HG03460 (cell line): Measurements from ENCODE around the gene DYNC1H1.

ENCODE experiments used
- ATAC-seq: cut with Tn5 transposase; IDR thresholded peaks from one replicate; pipeline ENCODE4 v1.9.1; 2021; ENCODE audit not compliant: unreplicated experiment

DYNC1H1 gene

DNA sequence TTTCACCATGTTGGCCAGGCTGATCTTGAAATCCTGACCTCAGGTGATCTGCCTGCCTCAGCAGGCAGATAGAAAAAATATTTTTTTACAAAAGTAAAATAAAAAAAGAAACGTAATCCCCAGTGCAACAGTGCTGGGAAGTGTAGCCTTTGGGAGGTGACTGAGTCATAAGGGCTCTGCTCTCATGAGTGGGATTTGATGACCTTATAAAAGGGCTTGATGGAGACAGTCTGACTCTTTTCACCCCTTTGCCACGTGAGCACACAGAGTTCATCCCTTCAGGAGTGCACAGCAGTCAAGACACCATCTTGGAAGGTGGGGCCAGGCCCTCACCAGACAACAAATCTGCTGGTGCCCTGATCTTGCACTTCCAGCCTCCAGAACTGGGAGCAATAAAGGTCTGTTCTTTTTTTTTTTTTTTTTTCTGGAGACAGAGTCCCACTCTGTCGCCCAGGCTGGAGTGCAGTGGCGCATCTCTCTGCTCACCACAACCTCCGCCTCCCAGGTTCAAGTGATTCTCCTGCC lies 24.7 kb upstream of the DYNC1H1 start:
- ATAC-seq = no peak

DNA sequence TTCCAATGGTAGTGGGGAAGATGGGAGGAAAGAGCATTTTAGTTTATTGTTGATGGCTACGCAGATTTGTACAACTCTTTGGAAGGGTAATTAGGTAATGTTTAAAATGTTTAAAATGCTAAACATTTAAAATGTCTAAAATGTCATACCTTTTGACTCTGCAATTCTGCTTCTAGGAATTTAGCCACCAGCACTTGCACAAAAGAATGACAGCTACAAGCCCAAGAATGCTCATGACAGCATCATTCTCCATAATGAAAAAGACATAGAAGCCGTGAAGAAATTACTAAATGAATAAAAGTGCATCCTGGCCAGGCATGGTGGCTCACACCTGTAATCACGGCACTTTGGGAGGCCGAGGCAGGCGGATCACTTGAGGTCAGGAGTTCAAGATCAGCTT lies 19.9 kb upstream of the DYNC1H1 start:
- ATAC-seq = no peak

DNA sequence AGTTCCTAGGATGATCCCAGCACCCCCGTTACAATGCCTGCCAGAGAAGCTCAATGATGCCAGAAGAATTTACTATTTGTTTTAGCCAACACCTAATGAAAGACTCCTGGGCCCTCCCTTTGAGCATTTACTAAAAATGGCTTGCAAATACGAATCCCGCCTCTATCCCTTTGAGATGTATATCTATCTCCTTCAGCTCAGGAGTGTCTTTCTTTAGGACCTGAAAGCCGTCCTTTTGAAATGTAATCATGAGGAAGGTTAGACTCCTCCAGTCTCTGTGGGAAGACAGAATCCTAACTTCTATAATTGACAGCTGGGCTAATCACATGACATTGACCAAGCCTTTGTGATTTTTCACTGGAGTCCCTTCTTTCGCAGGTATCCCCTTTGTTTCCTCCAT lies 19.2 kb upstream of the DYNC1H1 start:
- no peak for ATAC-seq

DNA sequence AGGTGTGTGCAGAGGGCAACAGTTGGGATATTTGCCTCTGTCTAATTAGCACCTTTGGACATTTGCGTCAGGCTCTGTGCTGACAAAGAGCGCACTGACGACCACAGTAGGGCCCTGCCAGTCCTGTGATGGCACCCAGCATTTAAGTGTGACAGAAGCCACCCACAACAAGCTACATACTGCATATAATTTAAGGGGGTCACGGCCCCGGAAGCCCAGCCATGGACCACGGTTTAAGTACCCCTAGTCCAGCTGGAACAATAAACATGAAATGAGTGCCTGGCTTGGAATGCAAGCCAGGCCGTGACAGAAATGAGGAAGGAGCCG lies 16.8 kb upstream of the DYNC1H1 start:
- ATAC-seq = peak; percentile 7

DNA sequence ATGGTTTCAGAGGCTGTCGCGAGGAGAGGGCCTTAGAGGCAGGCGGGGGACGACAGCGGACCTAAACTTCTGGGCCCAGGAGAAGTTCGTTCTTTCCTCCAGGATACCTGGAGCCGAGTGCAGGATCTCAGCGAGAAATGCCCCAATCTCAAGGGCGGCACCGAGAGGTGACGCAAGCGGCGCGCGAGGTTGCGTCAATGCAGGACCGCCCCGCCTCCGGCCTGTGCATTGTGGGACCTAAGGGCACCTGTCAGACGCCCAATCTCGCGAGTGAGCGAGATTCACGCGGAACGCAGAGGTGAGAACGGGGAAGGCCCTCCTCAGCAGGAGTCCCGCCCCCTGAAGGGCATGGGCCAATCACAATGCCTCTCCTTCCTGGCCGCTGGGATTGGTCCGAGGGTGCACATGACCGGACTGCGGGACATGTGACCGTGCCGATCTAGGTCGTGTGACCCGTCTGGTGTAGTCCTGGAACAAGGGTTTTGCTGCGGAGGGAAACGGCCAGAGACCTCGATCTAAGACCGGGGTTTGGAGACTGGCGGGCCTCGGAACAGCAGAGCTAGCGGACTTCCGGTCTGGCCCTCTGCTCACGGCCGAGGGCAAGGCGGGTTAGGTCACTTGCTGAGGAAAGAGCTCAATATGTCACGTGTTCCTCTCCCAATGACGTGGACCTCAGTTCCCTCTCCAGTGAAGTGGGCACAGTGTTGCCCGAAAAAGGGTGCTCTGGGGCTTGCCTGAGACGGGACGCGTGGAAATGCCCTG lies 16.3 kb upstream of the DYNC1H1 start:
- ATAC-seq = peak; percentile 95

DNA sequence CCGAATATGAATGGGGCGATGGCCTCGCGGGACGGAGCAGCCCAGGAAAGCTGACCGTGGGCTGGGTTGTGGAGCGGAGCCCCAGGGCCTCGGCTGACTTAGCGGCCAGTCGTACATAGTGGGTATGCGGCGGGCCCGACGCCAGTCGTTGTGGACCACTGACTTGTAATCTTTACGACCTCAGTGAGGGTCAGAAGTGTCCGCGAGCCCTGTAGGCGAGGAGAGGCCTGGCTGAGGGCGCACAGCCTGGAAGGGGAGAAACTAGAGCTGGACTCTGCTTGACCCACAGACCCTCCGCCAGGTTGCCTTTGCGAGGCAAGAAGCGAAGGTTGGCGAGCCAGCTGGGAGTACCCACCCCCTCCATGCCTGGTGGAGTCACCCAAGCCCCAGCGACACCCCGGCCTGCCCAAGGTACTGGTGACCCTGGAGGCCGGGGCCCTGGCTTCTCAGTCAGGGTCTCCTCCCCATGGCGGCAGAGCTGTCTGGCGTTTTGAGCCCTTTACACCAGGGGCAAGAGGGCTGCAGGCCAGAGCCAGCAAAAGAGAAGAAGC lies 15.6 kb upstream of the DYNC1H1 start:
- no peak for ATAC-seq

DNA sequence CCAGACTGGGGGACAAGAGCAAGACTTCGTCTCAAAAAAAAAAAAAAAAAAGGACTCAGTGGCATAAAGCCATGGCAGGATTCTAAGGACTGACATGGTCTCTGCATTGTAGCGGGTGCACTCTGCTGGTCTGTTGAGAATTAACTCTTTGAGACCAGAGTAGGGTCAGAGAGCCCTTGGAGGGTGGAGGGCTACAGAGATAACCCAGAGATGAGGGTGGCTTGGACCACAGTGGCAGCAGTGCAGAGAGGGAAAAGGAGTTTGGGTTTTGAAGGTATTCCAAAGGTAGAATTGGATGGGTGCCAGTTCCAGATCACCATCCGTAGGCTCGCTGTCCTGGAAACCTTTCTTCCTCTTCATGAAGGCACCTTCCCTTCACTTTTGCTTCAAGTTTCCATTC lies 14.3 kb upstream of the DYNC1H1 start:
- ATAC-seq = no peak

DNA sequence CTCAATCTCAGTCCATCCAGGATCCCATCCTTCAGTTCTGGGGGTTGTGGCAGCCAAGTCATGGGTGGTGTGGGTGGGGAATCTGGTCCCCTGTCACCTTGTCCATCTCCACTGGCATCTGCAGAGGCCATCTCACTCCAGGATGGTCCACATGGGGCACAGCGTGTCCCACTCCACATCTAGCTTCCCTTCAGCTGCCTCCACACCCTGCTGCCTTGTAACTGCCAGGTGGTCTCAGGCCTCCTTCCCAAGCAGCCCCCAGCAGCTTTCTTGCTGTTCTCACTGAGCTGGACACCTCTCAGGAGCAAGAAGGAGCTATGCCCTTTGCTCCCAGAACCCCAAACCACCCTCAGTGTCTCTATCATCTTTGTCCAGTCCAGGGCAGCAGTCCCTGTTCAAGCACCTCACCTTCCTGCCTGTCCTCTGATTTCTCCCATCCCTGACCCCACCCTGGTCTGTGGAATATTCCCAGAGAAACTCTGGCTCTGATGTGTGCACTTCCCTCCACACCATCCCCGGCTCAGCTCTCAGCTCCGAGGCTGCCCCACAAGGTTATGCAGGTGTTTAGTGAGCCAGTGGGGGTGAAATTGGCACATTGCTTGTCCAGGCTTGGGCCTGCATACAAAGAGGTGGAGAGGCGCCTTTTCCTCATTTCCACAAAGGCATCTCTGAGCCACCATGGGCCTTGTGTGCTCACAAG lies 13.7 kb upstream of the DYNC1H1 start:
- no peak for ATAC-seq

DNA sequence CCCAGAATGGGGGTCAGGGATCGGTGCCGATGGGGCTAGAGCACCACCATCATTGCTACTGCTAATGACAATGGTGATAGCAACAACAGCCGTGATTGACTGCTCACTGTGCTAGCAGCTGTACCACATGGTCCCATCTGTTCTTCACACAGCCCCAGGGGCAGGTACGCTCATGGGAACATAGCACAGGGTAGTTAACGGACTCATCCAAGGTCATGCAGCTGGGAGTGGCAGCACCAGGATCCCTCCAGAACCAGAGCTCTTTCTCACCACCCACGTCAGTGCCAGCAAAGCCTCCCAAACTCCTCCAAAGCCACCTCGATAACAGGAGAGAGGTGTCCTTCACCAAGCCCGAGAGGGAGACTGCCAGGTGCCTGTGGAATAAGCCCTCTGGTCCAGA lies 11.2 kb upstream of the DYNC1H1 start:
- ATAC-seq = no peak

DNA sequence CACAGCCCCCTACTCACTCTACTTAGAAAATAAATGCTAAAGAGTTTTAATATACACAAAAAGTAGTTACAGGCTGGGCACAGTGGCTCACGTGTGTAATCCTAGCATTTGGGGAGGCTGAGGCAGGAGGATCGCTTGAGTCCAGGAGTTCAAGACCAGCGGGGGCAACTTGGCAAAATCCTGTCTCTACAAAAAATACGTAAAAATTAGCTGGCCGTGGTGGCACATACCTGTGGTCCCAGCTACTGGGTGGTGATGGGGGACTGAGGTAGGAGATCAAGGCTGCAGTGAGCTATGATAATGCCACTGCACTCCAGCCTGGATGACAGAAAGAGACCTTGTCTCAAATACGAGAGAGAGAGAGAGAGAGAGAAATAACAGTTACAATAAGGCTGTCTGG lies 9.9 kb upstream of the DYNC1H1 start:
- ATAC-seq = no peak

DNA sequence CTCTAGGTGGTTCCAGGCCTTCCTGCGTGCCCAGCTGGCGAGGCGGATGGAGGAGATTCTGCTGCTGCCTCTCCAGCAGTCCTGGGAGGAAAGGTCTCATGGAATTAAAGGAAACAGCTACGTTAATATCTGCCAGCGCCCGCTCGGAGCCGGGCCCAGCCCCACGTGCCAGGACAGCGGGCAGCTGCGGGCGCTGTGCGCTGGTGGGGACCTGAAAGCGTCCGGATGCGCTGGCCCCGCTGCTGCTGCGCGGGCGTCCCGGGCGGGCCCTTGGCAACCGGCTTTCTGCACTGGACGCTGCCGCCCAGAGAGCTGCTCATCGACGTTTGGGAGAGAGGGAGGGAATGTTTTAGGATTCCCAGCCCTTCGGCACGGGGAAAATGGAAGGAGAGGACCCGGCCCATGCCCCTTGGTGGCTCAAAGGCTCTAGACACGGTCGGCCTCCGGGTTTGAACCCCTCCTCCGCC lies 8.6 kb upstream of the DYNC1H1 start:
- no peak for ATAC-seq

DNA sequence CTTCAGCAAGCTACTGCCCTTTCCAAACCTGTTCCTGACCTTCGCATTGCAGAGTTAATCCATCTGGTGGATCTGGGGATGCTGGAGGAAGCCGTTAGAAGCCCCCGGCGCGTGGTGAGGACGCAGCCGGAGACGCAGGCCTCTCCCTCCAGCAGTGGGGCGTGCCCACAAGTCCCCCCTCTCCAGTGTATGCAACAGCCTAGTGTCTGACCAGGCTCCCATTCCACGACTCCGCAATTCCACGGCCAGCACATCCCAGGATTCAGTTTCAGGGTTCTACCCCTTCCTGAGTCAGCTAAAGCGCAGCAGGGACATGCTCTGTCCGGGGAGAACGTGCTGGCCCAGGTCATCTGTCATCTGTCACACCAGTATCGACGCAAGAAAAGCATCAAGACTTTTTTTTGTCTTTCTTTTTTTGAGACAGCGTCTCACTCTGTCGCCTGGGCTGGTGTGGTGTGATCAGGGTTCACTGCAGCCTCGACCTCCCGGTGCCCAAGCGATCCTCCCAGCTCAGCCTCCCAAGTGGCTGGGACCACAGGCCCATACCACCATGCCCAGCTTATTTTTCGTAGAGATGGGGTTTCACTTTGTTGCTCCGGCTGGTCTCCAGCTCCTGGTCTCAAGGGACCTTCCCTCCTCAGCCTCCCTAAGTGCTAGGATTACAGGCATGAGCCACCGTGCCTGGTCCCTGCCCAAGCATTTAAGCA lies 8.0 kb upstream of the DYNC1H1 start:
- ATAC-seq = no peak

DNA sequence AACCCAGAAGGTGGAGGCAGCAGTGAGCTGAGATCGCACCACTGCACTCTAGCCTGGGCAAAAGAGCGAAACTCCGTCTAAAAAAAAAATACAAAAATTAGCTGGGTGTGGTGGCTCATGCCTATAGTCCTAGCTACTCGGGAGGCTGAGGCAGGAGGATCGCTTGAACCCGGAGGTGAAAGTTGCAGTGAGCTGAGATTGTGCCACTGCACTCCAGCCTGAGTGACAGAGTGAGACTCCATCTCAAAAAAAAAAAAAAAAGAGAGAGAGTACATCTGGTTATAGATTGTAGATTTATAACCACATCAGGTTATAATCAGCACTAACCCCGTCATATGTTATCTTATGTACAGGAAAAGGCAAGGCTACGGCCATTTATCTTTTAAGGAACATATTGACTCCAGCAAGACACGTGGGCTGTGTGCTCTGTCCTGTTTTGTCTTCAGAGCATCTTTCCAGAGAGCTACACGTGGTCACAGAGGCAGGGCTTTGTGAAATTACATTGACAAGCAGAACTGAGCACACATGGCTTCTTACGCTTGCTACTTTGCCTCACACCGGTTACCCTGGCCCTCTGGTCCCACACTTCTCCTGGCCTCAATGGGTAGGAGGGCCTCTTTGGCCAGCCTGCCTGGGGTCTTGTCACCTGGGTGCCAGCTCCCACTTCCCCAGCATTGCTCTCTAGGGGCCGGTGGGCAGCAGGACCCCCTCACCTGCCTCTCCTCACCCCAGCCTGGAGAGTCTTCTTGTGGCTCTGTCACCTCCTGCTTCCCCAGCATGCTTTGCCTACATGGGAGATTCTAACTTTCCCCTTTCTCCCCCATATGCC lies 6.8 kb upstream of the DYNC1H1 start:
- no peak for ATAC-seq

DNA sequence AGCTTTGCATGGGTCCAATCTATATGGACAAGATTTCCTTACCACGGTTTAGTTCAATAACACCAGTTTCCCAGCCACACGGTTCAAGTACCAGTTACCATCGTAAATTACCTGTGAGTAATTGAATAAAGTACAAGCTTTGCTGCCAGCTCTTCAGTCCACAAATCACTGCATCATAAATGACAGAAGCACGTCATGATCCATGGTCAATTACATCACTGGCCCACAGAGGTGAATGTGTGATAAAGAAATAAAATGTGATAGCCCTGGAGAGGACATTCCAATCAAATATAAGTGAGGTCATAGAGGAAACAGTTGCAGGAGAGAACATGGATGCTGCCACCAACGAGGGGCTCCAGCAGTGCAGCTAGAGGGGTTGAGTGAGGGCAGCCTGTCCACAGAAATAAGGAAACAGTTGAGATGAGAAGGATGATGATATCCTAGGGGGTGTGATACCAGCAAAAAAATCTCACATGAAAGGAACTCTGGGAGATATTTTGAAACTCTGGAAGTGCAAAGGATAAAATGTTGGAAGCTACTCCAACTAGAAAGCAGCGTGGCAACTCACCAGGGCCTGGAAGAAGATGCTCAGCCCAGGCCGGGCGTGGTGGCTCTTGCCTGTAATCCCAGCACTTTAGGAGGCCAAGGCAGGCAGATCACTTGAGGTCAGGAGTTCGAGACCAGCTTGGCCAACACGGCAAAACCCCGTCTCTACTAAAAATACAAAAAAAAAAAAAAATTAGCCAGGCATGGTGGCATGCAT lies 5.8 kb upstream of the DYNC1H1 start:
- ATAC-seq = no peak

DNA sequence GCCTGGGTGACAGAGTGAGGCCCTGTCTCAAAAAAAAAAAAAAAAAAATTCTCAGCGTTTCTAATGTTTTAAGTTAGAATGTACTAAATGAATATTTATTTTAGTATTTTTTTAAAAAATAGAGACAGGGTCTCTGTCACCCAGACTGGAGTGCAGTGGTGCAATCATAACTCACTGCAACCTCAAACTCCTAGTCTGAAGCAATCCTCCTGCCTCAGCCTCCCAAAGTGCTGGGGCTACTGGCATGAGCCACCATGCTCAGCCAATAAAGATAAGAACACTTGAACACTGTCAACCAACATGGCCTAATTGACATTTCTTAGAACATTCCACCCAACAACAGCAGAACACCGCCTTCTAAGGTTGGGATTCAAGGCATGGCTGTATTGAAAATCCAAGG lies 5.1 kb upstream of the DYNC1H1 start:
- ATAC-seq = no peak

DNA sequence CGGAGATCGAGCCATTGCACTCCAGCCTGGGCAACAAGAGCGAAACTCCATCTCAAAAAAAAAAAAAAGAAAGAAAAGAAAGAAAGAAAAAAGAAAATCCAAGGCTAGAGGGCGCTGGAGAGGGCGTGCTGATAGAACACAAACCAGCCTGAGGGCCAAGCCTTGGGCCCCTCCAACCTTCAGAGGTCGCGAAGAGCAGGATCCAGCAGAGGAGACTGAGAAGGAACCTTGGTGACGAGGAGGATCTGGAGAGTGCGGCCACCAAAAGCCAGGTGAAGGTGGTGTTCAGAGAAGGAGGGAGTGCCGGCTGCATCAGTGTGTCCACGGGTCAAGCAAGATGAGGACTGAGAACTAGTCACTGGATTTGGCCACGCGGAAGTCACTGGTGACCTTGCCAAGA lies 4.1 kb upstream of the DYNC1H1 start:
- ATAC-seq = no peak

DNA sequence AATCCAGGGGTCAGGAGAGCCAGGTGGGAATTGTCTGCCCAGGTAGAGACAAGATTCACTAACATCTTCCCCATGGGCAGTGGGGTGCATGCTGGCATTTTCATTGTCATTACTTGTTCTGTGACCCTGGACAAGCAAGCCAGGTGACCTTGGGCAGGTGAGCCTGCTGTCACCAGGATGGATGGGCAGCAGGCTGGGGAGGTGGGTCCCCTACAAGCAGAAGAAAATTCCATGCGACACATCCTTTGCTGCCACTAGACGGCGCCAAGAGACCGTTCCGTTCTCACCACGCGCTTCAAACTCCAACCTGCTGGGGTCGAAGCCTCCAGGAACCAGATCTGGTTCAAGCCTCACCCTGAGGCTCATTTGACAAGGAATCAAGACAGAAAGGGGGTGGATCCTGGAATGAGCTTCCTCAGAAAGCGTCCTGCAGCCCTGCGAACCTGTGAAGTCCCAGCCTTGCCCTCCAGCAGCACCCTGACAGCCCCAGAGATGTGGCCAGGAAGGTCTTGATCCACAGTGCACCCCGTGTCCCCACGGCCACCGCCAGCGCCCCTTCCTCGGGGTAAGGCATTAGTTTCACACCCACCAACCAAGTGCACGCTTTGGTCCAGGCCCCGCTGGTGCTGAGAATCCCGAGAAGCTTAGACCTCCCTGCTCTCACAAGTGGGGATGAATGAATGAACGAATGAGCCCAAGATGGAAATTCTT lies 3.2 kb upstream of the DYNC1H1 start:
- no peak for ATAC-seq

DNA sequence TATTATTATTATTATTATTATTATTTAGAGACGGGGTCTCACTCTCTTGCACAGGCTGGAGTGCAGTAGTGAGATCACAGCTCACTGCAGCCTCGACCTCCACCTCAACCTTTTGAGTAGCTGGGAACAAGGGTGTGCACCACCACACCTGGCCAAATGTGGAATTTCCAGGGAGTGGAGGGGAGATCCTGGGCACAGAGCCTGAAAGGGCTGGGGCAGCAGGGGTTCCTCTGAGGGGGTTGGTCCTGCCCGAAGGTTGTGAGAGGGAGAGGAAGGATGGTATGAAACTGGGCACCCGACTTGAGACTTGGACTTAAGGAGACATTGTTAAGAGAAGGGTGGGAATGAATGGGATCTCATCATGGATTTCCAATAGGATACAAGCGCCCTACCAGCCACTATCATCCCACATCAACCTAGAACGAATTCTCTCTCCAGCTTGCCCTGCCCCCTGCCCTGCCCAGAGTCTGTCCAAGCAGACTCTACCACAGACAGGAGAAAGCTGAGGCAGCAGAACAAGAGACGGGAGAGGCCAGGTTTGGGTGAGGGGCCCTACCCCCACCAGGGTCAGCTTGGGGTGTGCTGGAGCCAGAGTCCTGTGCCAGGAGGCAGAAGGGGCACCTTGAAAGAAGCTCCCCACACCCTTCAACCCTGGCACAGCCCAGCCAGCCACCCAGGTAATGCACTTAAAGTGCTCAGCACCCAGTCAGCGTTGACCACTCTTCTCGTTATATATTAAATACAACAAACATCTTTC lies 2.4 kb upstream of the DYNC1H1 start:
- no peak for ATAC-seq

DNA sequence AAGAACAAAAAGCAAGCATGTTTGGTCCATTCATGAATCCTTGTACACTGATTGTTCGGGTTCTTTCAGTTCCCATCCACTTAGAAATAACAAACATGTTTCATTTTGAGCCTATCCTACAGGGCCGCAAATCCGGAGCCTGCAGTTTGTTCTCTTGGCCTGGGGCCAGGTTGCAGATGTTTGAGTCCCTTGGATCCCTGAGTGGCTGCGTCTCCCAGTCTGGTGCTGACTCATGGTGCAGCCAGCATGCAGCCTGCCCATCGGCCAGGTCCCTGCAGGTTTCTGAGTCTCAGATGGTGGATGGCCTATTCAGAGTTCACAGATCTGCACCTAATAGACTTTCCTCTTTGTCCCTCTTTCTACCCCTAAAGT lies 1.9 kb upstream of the DYNC1H1 start:
- ATAC-seq = no peak
